Adipocyte (in vitro differentiated cells): ENCODE measurements around the gene DPEP3.
"Not testable (repeated sequence)": the region's sequence is repeated elsewhere in the genome, so short reads cannot be mapped to it uniquely, and the experiment has no call there.

ENCODE experiments used
- DNase-seq: peaks from one replicate; pipeline ENCODE4 v3.0.0-alpha.2; 2015; ENCODE audit warnings: low read depth
- H3K27me3 ChIP-seq: replicated peaks from 2 replicates; pipeline ENCODE4 v1.7.0; 2013; ENCODE audit warnings: mild to moderate bottlenecking, low read length, moderate library complexity; ENCODE audit not compliant: control insufficient read depth, insufficient read depth
- H3K36me3 ChIP-seq: 2 replicates; pipeline ENCODE4 v1.7.0; 2013; ENCODE audit warnings: low read length, mild to moderate bottlenecking, moderate library complexity; ENCODE audit not compliant: control insufficient read depth, insufficient read depth, severe bottlenecking
- H3K4me1 ChIP-seq: 2 replicates; pipeline ENCODE4 v1.7.0; 2013; ENCODE audit warnings: mild to moderate bottlenecking, low read length, moderate library complexity; ENCODE audit not compliant: control insufficient read depth, insufficient read depth
- H3K4me3 ChIP-seq: 2 replicates; pipeline ENCODE4 v1.7.0; 2013; ENCODE audit warnings: mild to moderate bottlenecking, low read length, moderate library complexity
- H3K9ac ChIP-seq: 2 replicates; pipeline ENCODE4 v1.7.0; 2013; ENCODE audit warnings: mild to moderate bottlenecking, low read length, moderate library complexity
- H3K9me3 ChIP-seq: 2 replicates; pipeline ENCODE4 v1.7.0; 2013; ENCODE audit warnings: mild to moderate bottlenecking, low read length, moderate library complexity; ENCODE audit not compliant: control insufficient read depth

Gene DPEP3, protein sequence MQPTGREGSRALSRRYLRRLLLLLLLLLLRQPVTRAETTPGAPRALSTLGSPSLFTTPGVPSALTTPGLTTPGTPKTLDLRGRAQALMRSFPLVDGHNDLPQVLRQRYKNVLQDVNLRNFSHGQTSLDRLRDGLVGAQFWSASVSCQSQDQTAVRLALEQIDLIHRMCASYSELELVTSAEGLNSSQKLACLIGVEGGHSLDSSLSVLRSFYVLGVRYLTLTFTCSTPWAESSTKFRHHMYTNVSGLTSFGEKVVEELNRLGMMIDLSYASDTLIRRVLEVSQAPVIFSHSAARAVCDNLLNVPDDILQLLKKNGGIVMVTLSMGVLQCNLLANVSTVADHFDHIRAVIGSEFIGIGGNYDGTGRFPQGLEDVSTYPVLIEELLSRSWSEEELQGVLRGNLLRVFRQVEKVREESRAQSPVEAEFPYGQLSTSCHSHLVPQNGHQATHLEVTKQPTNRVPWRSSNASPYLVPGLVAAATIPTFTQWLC

GRCh38 chr16:67979955-67980678, at the start of gene DPEP3:
DPEP3 (minus strand) TSS chr16:67980499; CDS start chr16:67980380, 119 bp downstream.
- DNase-seq, result no peak
- H3K9ac ChIP-seq, result no peak within 1 kb of the TSS
- peaks cover 33% of the 10 kb centered on the region for H3K27me3 ChIP-seq
- no peaks in the 10 kb centered on the region for H3K9me3 ChIP-seq
- no peak within 1 kb of the TSS for H3K4me3 ChIP-seq
- no peaks in the 10 kb centered on the region for H3K4me1 ChIP-seq
- H3K36me3 ChIP-seq, result no peaks in the 10 kb centered on the region

DNA sequence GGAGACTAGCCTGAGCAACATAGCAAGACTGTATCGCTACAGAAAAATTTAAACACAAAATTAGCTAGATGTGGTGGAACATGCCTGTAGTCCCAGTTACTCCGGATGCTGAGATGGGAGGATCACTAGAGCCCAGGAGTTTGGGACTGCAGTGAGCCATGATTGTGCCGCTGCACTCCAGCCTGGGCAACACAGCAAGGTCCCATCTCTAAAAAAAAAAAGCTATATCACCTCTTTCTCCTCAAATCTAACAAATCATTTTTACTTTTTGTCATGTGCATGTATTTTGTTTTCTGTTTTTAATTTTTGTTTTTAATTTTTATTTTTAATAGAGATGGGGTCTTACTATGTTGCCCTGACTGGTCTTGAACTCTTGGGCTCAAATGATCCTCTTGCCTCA, 48.7 kb upstream of the DPEP3 start:
- DNase-seq, result no peak
- no peaks in the 10 kb centered on the region for H3K27me3 ChIP-seq
- no peak overlapping the region for H3K4me3 ChIP-seq
- H3K36me3 ChIP-seq, result no peaks in the 10 kb centered on the region
- no peaks in the 10 kb centered on the region for H3K9me3 ChIP-seq
- peaks cover 28% of the 10 kb centered on the region for H3K4me1 ChIP-seq
- no peak overlapping the region for H3K9ac ChIP-seq

- Histone ChIP-seq H3K4me3 (peak within 1 kb of the TSS; percentile 99), H3K36me3 (no peaks in the 10 kb centered on the region), H3K27me3 (no peaks in the 10 kb centered on the region), H3K9ac (peak within 1 kb of the TSS; percentile 98), H3K4me1 (peaks cover 35% of the 10 kb centered on the region), H3K9me3 (no peaks in the 10 kb centered on the region)
- peak; percentile 95 for DNase-seq
These were observed 42.6 kb upstream of the DPEP3 start, which contains the start of the genes DDX28 and DUS2 for GRCh38 chr16:68022728-68023537. DDX28 (minus strand) TSS chr16:68023232; CDS start chr16:68023202, 30 bp downstream. DUS2 (plus strand) TSS chr16:68023284; CDS start chr16:68038024, 14,740 bp downstream.

GRCh38 chr16:68022278-68022727, 42.0 kb upstream of the DPEP3 start:
- H3K4me3 ChIP-seq, result peak overlapping the region; percentile 99
- no peaks in the 10 kb centered on the region for H3K9me3 ChIP-seq
- peak overlapping the region; percentile 98 for H3K9ac ChIP-seq
- no peaks in the 10 kb centered on the region for H3K27me3 ChIP-seq
- peaks cover 30% of the 10 kb centered on the region for H3K4me1 ChIP-seq
- no peak for DNase-seq
- H3K36me3 ChIP-seq, result no peaks in the 10 kb centered on the region

DNA sequence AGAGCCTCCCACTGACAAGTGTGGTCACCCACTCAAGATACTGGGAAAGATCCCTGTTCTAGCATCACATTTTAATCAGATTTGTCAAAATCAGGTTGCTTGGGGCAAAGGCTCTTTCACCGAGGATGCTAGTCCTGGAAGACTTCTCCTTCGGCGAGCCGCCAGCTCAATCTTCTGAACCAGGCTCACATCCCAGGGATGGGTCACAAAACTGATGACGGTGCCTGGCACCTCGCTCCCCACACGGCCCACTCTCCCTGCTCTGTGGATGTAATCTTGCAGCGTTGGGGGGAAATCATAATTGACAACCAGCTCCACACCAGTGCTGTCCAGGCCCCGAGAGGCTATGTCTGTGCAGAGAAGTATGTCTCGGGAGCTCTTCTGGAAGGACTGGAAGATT, 41.2 kb upstream of the DPEP3 start:
- Histone ChIP-seq H3K27me3 (no peaks in the 10 kb centered on the region), H3K4me1 (peaks cover 27% of the 10 kb centered on the region), H3K9me3 (no peaks in the 10 kb centered on the region), H3K9ac (peak overlapping the region; percentile 98), H3K36me3 (no peaks in the 10 kb centered on the region), H3K4me3 (peak overlapping the region; percentile 99)
- DNase-seq, result no peak

DNA sequence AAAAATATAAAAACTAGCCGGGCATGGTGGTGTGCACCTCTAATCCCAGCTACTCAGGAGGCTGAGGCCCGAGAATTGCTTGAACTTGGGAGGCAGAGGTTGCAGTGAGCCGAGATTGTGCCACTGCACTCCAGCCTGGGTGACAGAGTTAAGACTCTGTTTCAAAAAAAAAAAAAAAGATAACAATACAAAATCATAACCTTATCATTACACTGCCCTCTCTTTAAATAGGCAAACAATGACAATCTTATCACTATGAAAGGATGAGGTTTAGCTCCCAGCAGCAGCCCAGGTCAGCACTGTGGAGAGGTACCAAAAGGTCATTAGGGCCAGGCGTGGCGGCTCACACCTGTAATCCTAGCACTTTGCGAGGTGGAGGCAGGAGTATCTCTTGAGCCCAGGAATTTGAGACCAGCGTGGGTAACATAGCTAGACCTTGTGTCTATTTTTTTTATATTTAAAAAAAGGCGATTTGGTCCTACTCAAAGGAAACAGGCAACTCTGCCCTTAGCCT, 38.9 kb upstream of the DPEP3 start:
- H3K4me3 ChIP-seq, result no peak overlapping the region
- peaks cover under 1% of the 10 kb centered on the region for H3K27me3 ChIP-seq
- H3K4me1 ChIP-seq, result peaks cover 22% of the 10 kb centered on the region
- H3K9me3 ChIP-seq, result no peaks in the 10 kb centered on the region
- H3K9ac ChIP-seq, result no peak overlapping the region
- DNase-seq, result no peak
- H3K36me3 ChIP-seq, result no peaks in the 10 kb centered on the region

DNA sequence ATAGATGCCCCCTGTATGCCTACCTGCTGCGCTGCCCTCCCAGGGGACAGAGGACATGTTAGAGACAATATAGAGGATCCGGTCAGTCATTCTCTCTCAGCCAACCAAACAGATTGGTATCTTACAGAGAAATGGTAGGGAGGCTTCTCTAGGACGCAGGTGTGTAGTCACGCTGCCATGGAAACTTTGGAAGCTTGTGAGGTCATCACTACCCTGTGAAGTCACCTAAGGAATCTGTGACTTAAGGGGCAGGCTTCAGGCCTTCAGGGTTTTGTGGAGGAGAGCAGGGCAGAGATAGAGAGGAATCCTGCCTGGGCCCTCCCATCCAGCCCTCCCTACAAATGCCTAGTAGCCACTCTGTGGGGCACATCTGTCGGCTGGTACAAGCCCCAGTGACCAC, 35.4 kb upstream of the DPEP3 start, which contains the start of gene DPEP2NB:
Gene DPEP2NB (minus strand): TSS at position 231 of the 400 bp plus-strand sequence. CDS start 141 bp downstream, at position 90.
- H3K27me3 ChIP-seq, result peaks cover 14% of the 10 kb centered on the region
- H3K4me1 ChIP-seq, result no peaks in the 10 kb centered on the region
- H3K9ac ChIP-seq, result no peak within 1 kb of the TSS
- H3K36me3 ChIP-seq, result no peaks in the 10 kb centered on the region
- no peak within 1 kb of the TSS for H3K4me3 ChIP-seq
- no peak for DNase-seq
- no peaks in the 10 kb centered on the region for H3K9me3 ChIP-seq

- Histone ChIP-seq H3K27me3 (peaks cover 23% of the 10 kb centered on the region), H3K36me3 (no peaks in the 10 kb centered on the region), H3K4me3 (no peak overlapping the region), H3K9ac (no peak overlapping the region), H3K9me3 (no peaks in the 10 kb centered on the region), H3K4me1 (no peaks in the 10 kb centered on the region)
- no peak for DNase-seq
These were observed 33.1 kb upstream of the DPEP3 start for GRCh38 chr16:68013440-68013839.

GRCh38 chr16:68009872-68010271, 29.6 kb upstream of the DPEP3 start:
- H3K36me3 ChIP-seq, H3K4me3 ChIP-seq, H3K9ac ChIP-seq, H3K4me1 ChIP-seq, H3K9me3 ChIP-seq, DNase-seq: not testable (repeated sequence)
- H3K27me3 ChIP-seq, result peaks cover 23% of the 10 kb centered on the region

- H3K27me3 ChIP-seq, result peaks cover 23% of the 10 kb centered on the region
- no peak for DNase-seq
- H3K4me3 ChIP-seq, result no peak overlapping the region
- H3K4me1 ChIP-seq, result peaks cover 6% of the 10 kb centered on the region
- H3K9me3 ChIP-seq, result no peaks in the 10 kb centered on the region
- H3K9ac ChIP-seq, result no peak overlapping the region
- H3K36me3 ChIP-seq, result no peaks in the 10 kb centered on the region
These were observed 28.9 kb upstream of the DPEP3 start for GRCh38 chr16:68009157-68009735.
